ENCODE data around the gene ADGRE3. TPM values are rescaled to one million over a fixed set of nuclear protein-coding genes. Genes with fewer than 3 reads are reported as not detected.

Gene ADGRE3
- total and polyA plus RNA-seq, 2 of the 4 experiments (the other 2 are of a cell fraction), result not detected

DNA sequence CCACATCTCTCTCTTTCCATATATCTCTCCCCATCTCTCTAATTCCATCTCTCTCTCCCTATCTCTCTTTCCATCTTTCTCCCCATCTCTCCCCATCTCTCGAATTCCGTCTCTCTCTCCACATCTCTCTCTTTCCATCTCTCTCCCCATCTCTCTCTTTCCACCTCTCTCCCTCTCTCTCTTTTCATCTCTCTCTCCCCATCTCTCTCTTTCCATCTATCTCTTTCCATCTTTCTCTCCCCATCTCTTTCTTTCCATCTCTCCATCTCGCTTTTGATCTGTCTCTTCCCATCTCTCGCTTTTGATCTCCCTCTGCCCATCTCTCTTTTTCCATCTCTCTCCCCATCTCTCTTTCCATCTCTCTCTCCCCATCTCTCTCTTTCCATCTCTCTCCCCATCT lies 25.6 kb downstream of the ADGRE3 start:
- Histone ChIP-seq H3K56ac (ENCODE audit: extremely low read depth, insufficient read depth, low read length) (no peak overlapping the region), H3K79me1 (ENCODE audit: low read depth in 1 of 2, low read length in 2 of 2) (no peaks in the 10 kb centered on the region), H3K27me3 (ENCODE audit: control insufficient read depth, insufficient read depth, low read length) (no peaks in the 10 kb centered on the region), H4K5ac (ENCODE audit: low read depth, low read length) (no peak overlapping the region), H3K36me3 (ENCODE audit: control insufficient read depth, insufficient read depth, low read length) (no peaks in the 10 kb centered on the region), H3K18ac (ENCODE audit: low read depth, low read length) (no peak overlapping the region), H3K9ac (ENCODE audit: low read depth, low read length) (no peak overlapping the region), H3K14ac (replicated peaks; ENCODE audit: low read depth, low read length) (no peak overlapping the region), H2BK20ac (ENCODE audit: low read depth, low read length) (no peak overlapping the region), H3K9me1 (ENCODE audit: insufficient read depth, low read length) (no peaks in the 10 kb centered on the region), H3K4me1 (ENCODE audit: control insufficient read depth, insufficient read depth, low read length) (no peaks in the 10 kb centered on the region), H4K91ac (ENCODE audit: insufficient read depth, low read depth, low read length) (no peak overlapping the region), H3K23ac (ENCODE audit: low read depth, low read length) (no peak overlapping the region), H2BK15ac (ENCODE audit: low read depth, low read length) (no peak overlapping the region), H2AK5ac (ENCODE audit: low read depth, low read length) (no peak overlapping the region), H3K27ac (ENCODE audit: insufficient read depth, low read length) (no peak overlapping the region), H4K8ac (ENCODE audit: low read depth in 2 of 2, low read length in 2 of 2) (no peak overlapping the region), H4K20me1 (ENCODE audit: insufficient read depth, low read length) (no peaks in the 10 kb centered on the region), H2AK9ac (replicated peaks; ENCODE audit: low read depth, low read length, poor library complexity) (no peak overlapping the region), H2BK5ac (ENCODE audit: low read depth, low read length, poor library complexity, severe bottlenecking) (no peak overlapping the region), H3K4ac (ENCODE audit: low read depth, low read length) (no peak overlapping the region), H3K4me2 (ENCODE audit: low read depth, low read length) (no peak overlapping the region), H2BK120ac (ENCODE audit: low read depth, low read length) (no peak overlapping the region), H3K4me3 (ENCODE audit: insufficient read depth, low read depth, low read length) (no peak overlapping the region), H2AFZ (replicated peaks; ENCODE audit: low read length, poor library complexity) (no peak overlapping the region), H3K9me3 (ENCODE audit: control insufficient read depth, insufficient read depth, low read length) (no peaks in the 10 kb centered on the region; the same call in 1 of the 2 replicates)
- POLR2A ChIA-PET (ENCODE audit: unreplicated experiment), result no interaction called here
- TF ChIP-seq, protein P1, sequence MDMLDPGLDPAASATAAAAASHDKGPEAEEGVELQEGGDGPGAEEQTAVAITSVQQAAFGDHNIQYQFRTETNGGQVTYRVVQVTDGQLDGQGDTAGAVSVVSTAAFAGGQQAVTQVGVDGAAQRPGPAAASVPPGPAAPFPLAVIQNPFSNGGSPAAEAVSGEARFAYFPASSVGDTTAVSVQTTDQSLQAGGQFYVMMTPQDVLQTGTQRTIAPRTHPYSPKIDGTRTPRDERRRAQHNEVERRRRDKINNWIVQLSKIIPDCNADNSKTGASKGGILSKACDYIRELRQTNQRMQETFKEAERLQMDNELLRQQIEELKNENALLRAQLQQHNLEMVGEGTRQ (IDR thresholded peaks at IDR 0.05; ENCODE audit: low read depth, low read length), result no peak
- TF ChIP-seq, protein P2, sequence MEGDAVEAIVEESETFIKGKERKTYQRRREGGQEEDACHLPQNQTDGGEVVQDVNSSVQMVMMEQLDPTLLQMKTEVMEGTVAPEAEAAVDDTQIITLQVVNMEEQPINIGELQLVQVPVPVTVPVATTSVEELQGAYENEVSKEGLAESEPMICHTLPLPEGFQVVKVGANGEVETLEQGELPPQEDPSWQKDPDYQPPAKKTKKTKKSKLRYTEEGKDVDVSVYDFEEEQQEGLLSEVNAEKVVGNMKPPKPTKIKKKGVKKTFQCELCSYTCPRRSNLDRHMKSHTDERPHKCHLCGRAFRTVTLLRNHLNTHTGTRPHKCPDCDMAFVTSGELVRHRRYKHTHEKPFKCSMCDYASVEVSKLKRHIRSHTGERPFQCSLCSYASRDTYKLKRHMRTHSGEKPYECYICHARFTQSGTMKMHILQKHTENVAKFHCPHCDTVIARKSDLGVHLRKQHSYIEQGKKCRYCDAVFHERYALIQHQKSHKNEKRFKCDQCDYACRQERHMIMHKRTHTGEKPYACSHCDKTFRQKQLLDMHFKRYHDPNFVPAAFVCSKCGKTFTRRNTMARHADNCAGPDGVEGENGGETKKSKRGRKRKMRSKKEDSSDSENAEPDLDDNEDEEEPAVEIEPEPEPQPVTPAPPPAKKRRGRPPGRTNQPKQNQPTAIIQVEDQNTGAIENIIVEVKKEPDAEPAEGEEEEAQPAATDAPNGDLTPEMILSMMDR (conservative IDR thresholded peaks at IDR 0.05; ENCODE audit: low read depth, low read length), result no peak
- TF ChIP-seq, protein P3, sequence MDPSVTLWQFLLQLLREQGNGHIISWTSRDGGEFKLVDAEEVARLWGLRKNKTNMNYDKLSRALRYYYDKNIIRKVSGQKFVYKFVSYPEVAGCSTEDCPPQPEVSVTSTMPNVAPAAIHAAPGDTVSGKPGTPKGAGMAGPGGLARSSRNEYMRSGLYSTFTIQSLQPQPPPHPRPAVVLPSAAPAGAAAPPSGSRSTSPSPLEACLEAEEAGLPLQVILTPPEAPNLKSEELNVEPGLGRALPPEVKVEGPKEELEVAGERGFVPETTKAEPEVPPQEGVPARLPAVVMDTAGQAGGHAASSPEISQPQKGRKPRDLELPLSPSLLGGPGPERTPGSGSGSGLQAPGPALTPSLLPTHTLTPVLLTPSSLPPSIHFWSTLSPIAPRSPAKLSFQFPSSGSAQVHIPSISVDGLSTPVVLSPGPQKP (IDR thresholded peaks at IDR 0.05; ENCODE audit: borderline replicate concordance, low read depth, low read length), result no peak
- TF ChIP-seq SMC3 (IDR thresholded peaks at IDR 0.05; ENCODE audit: low read depth, low read length), result no peak
- CTCF ChIA-PET, result no interaction called here
- ATAC-seq (ENCODE audit: low read depth), result no peak
- intact Hi-C loops (cut with micrococcal nuclease), result no loop called here
- in situ Hi-C loops (cut with MboI; ENCODE audit: low sequenced_read_pairs), result no loop called here
- BruUV-seq (replicated peaks), result no TSS peak
- dilution Hi-C loops (cut with HindIII; ENCODE audit: low sequenced_read_pairs, unreplicated experiment), result no loop called here
- 39 to 92% methylated on average over 3 to 4 of the region's 4 CpGs for WGBS, 2 experiments (ENCODE audit: extremely low coverage in 2 of 2, insufficient read length in 1 of 2)
- DNase-seq, result no peak
